Measurements from ENCODE around the gene TRAPPC13.

GRCh38 chr5:65699338-65699737, 74.5 kb downstream of the TRAPPC13 start:
- TF ChIP-seq POLR2A (IDR thresholded peaks at IDR 0.05) (no peak), CTCF (IDR thresholded peaks at IDR 0.05) (no peak)

Data from lower leg skin (tissue), 3 donors.